Fibroblast of skin of right quadriceps (primary cell): ENCODE measurements around the gene AFAP1L2.

Experiments
- DNase-seq: peaks from one replicate; pipeline ENCODE4 v3.0.0-alpha.2; 2013

Gene AFAP1L2

DNA sequence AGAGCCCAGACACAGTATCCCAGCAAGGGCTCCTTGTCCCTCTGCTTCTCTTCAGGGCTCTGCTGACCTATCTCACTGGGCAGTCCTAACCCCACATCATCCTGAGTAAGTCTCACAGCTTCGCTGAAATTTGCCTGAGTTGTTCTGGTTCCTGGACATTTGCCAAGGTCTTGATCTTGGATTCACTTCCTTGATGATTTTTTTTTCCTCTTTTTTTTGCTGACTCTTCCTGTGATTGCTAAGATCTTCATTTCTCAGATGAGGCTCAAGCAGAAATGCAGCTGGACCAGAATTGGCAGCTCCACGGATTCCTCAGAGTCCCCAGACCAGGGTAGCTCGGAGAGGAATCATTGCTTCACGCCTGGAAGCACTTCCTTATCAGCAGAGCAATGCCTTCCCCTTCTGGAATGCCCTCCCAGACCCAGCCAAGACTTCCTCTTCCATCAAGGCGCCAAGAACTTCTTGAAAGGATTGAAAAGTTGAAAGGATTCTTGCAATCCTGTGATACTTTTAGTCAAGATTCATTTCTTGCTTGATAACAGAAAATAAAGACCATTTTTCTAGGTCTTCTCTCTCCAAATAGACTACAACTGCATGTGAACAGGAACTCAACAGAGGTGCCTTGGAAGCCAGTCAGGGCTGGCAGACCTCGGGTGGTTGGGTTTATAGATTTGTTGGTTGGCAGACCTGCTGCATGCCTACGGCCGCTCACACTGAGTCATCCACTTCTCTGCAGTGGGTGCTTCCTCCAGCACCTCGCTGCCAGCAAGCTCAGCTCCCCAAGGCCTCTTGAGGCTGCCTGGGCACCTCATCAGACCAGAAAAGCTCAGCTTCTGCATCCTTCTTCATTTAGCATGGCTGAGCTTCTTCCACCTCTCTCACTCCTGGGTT, 8.8 kb upstream of the AFAP1L2 start:
- DNase-seq, result peak; percentile 20

- DNase-seq, result no peak
Measured at GRCh38 chr10:114408968-114409444, 4.7 kb upstream of the AFAP1L2 start.

DNA sequence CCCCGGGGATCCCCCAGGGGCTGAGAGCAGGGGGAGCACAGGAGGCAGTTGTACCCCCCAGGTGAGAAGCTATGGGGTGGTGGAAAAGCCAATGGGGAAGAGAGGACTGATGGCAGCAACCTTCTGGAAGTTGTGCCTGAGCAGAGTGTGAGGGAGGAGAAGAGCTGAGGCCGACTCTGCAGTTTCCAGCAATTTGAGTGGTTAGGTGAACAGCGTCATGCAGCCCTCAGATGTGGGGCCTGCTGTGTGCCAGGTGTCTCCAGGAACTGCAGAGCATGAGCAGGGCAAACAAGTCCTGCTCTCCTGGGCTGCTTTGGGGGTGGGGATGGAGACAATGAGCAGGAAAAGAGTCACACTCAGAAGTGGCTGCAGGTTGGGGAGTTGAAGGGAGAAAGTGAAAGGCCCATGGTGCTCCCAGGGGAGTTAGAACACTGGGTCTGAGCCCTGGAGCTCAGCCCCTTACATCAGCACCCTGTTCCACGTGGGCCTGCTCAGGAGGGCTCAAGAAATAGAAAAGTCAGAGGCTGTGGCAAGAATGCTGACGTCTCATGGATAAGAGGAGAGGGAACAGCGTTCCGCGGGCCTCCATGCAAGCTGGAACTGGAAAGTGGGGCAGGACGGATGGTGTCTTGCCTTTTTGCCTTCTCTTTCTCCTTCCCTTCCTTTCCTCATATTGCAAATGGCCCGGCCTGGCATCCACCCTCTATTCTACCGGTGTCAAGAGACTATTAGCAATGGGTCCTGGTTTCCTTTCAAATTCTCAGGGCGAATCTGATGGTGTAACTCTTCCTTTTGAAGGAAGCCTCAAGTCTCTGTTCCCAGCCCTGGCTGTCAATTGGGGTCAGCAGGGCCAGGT, 4.0 kb upstream of the AFAP1L2 start:
- DNase-seq, result no peak

GRCh38 chr10:114406455-114406854, 2.2 kb upstream of the AFAP1L2 start:
- DNase-seq, result no peak

DNA sequence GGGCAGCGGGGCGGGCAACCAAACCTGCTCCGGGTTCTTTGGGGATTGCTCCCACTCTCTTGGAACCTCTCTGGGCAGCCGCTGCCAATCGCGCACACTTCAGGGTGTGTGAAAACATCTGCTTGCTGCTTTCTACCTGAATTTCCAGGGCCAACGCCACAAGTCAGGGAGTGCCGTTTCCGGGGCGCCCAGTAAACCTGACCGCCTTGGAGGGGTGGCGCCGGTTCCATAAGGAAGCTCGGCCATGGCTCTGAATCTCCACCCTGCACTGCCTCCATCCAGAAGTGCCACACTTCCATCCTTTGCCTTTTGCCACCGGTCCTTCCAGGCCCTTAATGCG, 679 bp upstream of the AFAP1L2 start:
- no peak for DNase-seq

GRCh38 chr10:114403541-114404161, 651 bp downstream of the AFAP1L2 start:
- no peak for DNase-seq

DNA sequence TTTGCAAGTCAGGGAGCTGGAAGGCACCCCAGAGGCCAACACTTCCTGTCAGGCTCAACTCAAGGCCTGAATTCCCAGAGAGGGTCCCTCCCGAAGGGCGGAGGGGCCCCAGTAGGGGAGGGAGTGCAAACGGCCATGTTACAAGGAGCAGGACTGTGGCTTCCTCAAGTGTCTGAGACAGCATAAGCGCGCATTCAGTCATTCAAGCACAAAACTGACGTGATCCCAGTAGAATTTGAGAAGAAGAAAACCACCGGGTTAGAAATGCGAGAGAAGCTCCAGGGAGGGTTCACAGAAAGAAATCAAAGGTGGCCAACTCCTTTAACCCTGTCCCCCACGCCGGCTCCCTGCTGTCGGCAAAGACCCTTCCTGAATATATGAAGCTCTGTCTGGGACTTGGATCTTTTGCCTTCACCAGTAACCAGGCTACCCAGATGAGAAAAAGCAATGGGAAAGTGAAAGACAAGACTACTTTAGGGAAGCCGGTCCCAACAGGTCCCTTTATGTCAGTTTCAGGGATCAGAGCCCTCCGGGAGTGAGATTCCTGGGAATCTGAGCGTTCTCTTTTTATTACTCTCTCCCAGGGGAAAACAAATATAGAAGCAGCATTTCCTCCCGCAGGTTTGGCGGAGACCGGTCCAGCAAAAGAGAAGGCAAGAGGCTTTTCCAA, 1.3 kb downstream of the AFAP1L2 start:
- no peak for DNase-seq

DNA sequence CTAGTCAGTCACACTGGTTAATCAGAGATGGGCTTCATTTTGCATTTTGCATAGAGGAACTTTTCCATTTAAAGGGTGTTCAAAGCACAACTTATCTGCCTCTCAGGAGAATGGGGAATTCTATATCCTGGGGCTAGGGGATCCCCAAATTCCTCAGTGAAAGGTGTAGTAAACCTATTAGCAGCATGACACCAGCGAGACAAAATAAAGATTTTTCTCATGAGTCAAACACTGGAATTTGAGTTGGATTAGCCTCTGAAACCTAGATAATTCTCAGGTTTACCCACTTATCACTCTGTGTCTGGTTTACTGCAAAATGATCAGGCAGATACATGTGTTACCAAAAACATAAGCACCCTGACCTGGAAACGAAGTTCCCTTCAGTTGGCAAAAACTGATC, 2.1 kb downstream of the AFAP1L2 start:
- DNase-seq, result no peak

GRCh38 chr10:114401195-114401791, 3.0 kb downstream of the AFAP1L2 start:
- DNase-seq, result peak; percentile 37

- no peak for DNase-seq
Measured at GRCh38 chr10:114400091-114400490, 4.2 kb downstream of the AFAP1L2 start.

GRCh38 chr10:114399576-114399975, 4.7 kb downstream of the AFAP1L2 start:
- no peak for DNase-seq

DNA sequence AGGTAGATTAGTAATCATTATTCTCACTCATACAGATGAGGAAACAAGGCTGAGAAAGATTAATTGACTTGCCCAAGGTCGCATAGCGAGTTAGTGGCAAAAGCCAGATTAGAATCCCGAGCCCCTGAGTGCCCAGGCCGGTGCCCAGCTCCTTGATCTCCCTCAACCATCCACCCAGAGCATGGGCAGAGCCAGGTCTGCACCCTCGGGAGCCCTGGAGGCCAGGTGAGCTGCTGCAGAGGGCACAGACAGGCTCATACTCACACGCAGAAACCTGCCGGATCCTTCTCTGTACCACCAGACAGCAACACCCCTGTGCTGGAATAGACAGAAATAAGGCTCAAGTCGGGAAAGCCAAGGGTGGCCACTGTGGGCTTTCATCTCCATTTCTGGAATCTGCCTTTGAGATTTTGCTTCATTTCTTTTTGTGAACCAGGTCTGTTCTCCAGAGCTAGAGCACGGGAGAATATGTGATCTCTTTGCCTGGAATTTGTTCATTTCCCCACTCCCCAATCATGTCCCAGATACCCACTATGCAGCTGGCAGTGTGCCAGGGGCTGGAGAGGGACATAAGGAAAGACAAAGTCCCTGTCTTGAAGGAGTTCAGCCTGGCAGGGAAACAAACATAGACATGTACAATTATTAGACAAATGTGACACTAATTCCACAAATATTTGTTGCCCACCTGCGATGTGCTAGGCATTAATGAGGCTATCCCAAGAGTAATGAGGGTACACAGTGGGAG, 5.5 kb downstream of the AFAP1L2 start:
- DNase-seq, result no peak

GRCh38 chr10:114397651-114398145, 6.6 kb downstream of the AFAP1L2 start:
- DNase-seq, result no peak

DNA sequence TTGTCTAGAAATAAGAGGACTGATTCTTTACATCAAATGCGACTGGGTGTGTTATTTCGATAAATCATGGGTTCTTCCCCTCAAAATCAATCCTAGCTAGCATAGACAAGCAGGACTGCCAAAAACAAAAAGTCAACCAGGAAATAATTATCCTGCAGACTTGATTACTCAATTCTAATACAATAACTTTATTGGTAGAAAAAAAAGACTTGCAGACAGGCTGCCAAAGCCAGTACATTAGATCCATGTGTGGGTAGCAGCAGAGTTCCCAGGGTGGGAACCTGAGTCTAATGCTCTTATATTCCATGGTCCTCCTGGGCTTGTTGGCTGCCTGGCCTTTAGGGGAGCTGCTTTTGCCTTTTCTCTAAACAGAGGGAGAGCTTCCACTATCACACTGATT, 7.8 kb downstream of the AFAP1L2 start:
- no peak for DNase-seq

DNA sequence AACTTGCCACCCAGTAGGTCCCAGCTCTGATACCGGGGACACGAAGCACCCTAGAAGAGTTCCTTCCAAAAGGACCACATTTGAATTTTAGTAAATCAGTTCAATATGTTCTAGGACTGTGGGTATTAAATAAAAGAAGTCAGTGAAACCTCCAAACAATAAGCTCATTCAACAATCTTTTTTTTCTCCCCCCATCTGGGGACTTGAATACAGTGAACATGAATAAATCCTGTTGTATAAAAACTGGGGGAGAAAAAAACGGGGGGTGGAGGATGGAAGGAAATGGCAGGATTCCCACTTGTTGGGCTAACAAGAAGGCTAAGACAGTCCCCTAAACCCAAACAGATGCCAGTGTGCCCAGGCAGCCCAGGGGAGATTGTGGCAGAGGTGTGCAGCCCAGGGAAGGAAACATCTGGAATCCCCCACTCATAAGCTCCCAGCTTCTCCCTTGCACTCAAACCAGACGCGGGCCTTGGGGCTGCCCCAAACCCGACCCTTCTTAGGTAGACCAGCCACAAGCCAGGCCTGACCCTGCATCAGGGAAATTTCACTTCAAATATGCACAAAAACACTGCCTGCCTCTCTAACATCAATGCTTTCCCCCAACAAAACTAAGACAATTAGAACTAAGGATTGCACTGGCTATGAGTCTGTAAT, 8.8 kb downstream of the AFAP1L2 start:
- no peak for DNase-seq

- DNase-seq, result no peak
Measured at GRCh38 chr10:114394531-114394930, 9.8 kb downstream of the AFAP1L2 start.

GRCh38 chr10:114393886-114394285, 10.4 kb downstream of the AFAP1L2 start:
- no peak for DNase-seq

DNA sequence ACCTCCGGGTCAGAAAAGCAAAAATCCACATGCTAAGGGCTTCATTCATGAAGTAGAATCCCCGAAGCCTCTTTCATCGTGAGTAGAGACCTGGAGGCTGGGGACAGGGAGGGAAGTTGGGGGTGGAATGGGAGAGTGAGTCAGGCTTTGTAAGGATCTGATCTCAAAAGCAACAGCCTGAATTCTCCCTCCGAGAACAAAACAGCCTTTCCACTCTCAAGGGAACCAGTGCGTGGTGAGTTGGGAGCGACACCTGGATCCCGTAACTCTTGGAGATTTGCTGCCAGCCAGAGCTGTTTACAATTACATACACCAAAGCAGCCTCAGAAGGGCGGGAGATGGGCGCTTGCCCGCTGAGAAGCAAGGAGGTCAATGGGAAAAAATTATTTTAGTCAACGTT, 10.8 kb downstream of the AFAP1L2 start:
- peak; percentile 8 for DNase-seq

DNA sequence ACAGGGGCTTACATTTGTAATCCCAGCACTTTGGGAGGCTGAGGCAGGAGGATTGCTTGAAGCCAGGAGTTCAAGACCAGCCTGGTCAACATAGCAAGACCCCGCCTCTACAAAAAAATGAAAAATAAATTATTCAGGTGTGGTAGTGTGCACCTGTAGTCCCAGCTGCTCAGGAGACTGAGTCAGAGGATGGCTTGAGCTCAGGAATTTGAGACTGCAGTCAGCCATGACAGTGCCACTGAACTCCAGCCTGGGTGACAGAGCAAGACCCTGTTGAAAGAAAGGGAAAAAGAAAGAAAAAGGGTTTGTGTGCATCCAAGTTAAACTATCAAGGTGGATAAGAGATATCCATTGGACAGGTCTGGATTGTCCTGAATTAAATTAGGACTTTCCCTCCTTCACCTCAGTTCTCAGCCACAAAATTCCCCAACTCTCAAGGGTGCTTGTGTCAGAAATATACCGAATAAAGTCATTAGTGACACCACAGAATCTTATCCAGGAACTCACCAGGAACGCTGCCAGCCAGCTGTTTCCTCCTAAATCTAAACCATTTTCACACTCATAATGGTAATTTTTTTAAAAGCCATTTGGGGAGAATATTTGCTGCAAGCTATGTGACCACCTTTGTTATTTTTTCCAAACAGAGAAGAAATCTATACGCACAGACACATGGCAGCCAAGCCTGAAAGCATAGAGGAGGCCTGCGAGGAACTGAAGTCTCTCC, 12.0 kb downstream of the AFAP1L2 start:
- DNase-seq, result no peak

DNA sequence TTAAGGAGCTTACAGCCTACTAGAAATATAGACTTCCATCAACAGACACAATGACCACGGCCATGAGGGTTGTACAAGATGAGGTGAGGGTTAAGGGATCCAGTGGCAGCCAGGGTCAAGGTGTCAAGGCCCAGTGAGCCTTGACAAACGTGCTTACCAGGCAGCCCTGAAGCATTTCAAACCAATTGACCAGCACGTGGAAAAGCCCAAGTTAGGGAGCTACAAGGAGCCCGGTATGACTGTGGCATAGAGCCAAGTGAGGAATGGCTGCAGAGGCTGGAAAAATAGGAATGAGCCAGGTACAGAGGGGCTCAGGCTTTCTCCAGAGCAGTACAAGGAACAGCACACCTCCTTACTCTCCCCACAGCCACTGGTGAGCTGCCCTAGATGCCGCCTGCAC, 12.7 kb downstream of the AFAP1L2 start:
- no peak for DNase-seq
